C4-2B (cell line): ENCODE data around the gene SYNDIG1.

Experiments
- ZFX ChIP-seq: fragments of 450-650 bp; IDR thresholded peaks from 2 replicates; pipeline ENCODE4 v1.6.1; 2017
- TF ChIP-seq, protein P1 (sequence below): fragments of 450-650 bp; conservative IDR thresholded peaks from 2 replicates; pipeline ENCODE4 v1.5.1; 2017; ENCODE audit warnings: mild to moderate bottlenecking

DNA sequence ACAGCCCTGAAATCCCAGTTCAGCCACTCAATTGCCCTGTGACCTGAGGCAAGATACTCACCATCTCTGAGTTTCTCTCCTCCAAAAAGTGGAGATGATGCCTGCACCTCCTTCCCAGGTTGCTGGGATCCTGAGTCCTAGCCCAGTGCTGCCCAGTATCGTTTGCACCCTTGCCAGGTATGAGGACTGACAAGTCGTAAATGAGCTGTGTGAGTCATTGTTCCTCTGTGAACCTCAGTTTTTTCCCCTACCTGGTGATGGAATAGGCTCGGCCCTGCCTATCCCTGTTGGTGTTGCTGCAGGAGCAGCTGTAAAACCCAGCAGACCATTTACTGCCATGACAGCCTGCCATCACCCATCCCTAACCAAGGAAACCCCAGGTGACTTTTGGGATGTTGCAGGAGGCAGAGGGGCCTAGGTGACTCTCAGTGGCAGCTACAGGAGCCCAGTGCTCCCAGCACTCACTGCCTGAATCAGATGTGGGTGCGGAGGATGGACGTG lies 229.3 kb downstream of the SYNDIG1 start:
- TF ChIP-seq, protein P1, sequence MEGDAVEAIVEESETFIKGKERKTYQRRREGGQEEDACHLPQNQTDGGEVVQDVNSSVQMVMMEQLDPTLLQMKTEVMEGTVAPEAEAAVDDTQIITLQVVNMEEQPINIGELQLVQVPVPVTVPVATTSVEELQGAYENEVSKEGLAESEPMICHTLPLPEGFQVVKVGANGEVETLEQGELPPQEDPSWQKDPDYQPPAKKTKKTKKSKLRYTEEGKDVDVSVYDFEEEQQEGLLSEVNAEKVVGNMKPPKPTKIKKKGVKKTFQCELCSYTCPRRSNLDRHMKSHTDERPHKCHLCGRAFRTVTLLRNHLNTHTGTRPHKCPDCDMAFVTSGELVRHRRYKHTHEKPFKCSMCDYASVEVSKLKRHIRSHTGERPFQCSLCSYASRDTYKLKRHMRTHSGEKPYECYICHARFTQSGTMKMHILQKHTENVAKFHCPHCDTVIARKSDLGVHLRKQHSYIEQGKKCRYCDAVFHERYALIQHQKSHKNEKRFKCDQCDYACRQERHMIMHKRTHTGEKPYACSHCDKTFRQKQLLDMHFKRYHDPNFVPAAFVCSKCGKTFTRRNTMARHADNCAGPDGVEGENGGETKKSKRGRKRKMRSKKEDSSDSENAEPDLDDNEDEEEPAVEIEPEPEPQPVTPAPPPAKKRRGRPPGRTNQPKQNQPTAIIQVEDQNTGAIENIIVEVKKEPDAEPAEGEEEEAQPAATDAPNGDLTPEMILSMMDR, result no peak
- TF ChIP-seq ZFX, result no peak
